GM19324 (cell line): Measurements from ENCODE around the gene SP6.

ENCODE experiments used
- ATAC-seq: cut with Tn5 transposase; IDR thresholded peaks from one replicate; pipeline ENCODE4 v1.9.1; 2021; ENCODE audit warnings: mild to moderate bottlenecking, moderate library complexity; ENCODE audit not compliant: unreplicated experiment, low FRiP score

SP6 gene

DNA sequence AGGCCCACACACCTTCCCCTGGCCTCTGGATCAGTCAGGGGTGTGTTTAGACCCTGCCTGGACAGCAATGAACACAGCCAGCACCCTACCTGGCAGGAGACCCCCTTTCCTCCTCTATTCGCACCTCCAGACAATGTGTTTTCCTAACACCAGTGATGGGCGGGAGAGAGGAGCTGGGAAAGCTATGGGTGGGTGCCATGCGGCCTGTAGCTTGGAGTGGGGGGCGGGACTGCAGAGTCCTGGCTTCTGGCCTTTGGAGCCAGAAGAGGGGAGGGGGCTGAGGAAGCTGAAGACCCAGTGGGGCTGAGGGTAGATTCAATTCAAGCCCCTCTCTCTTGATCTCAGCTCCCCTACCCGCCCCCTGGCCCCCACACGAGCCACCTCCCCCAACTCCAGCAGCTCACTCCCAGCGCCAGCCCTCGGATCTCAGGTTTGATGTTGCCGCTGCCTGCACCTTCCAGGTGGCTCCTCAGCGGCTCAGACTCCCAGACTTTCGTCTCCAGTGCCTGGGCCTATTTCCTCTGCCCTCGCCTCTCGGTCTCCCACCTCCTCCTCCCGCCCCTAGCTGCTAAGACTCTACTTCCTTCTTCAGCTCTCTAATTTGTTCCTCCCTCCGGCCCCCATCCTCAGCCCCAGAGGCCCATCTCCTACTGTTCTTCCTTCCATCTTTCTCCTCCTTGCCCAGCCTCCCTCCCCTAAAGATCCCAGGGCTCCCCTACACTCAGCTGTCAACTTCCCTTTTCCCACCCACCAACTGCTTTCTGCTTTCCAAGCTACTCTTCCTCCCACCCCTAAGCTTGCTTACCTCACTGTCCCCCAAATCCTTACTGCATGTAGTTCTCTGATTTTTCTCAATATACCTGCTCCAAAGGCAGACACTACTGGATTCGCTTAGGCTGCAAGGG is 6.8 kb upstream of the SP6 start:
- no peak for ATAC-seq

DNA sequence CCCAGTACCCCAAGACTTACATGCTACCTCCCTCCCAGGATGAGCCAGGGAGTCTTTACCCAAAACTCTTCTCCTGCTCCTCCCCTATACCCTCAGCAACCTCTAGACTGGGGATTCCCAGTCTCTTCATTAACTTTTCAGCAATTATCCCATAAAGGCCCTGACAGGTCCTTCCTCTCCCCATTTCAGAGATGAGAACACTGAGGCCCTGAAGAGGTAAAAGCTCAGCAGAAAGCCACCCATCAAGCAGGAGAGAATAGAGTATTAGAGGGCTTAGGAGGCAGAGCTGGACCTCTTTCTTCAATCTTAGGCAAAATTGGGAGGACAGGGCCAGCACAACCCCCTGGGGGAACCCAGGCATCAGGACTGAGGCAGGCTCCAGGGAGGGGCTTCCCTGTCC is 5.9 kb upstream of the SP6 start:
- no peak for ATAC-seq

- ATAC-seq: no peak
Observed at GRCh38 chr17:47855737-47856136, 4.8 kb upstream of the SP6 start.

DNA sequence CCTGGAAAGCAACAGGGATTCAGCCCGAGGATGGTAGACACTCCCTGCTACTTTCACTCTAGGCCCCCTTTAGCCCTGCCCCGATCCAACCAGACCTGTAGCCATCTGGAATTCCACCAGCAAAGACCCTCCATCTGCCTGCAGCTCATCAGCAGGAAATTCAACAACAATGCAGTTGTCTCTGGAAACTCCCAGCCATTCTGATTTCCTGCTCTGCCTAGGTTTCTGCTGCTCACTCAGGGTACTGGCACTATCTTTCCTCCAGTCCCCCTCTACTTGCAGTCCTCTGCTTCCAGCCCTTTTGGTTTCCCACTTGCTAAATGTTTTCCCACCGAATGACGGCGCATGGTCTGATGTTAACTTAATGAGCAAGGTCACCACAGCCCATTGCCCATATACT is 2.7 kb upstream of the SP6 start:
- no peak for ATAC-seq

- ATAC-seq: no peak
Observed at GRCh38 chr17:47852113-47852949, 1.4 kb upstream of the SP6 start.

GRCh38 chr17:47851764-47852112 is 775 bp upstream of the SP6 start:
- no peak for ATAC-seq

DNA sequence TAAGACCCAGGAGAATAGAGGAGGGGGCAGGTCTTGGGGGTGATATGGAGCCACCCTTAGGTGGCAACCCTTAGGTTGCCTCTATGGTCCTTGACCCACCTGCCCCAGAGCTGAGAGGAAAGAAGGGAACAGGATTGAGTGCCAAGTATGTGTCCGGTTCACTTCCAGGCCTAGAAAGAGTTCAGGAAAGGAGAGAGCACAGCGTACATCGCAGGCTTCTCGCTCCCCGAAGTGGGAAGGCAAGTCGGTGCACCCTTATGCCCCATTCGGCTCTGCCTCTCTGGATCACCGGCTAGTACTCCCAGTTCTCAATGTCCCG is 631 bp downstream of the SP6 start:
- no peak for ATAC-seq

DNA sequence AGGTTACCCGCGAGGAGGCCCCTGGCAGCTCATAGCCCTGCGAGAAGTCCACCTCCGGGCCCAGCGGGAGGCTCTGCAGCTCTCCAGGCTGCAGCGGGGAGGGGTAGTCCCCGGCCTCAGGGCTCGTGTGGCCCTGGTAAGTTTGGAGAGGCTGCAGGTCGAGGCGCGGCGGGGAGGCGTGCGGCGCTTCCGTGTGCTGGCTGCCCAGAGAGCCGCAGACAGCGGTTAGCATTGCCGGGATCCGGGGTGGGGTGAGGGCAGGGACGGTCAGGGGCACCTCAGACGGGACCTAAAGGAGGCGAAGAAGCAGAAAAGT is 2.8 kb downstream of the SP6 start:
- ATAC-seq: no peak

DNA sequence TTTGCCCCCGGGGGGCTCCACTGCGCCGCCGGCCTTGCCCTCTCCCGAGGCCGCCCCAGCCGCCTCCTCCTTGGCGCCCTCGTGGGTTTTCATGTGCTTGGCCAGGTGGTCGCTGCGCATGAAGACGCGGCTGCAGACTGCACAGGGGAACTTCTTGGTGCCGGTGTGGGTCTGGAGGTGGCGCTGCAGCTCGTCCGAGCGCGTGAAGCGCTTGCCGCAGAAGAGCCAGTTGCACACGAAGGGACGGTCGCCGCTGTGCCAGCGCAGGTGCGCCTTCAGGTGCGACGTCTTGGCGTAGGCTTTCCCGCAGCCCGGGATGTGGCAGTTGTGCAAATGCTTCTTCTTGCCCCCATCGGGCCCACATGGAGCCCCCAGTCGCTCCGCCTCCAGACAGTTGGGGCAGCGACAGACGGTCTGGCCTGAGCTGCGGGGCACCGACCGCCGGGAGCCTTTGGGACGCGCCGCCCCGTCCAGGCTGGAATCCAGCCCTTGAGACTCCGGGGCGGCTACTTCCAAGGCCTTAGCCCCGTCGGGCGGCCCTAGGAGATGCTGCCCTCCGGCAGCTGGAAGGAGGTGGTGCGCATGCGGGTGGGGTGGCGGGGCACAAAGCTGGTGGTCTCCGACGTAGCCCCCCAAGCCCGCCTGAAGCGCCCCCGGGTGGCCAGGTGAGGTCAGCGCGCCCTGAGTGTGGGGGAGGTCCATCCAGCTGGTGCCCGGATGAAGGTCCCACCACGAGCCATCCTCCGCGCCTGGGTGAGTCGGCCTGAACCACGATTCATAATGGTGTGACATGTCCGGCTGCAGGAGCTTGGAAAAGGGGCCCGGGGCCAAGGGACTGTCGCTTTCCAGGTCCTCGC is 3.4 kb downstream of the SP6 start:
- ATAC-seq: no peak

DNA sequence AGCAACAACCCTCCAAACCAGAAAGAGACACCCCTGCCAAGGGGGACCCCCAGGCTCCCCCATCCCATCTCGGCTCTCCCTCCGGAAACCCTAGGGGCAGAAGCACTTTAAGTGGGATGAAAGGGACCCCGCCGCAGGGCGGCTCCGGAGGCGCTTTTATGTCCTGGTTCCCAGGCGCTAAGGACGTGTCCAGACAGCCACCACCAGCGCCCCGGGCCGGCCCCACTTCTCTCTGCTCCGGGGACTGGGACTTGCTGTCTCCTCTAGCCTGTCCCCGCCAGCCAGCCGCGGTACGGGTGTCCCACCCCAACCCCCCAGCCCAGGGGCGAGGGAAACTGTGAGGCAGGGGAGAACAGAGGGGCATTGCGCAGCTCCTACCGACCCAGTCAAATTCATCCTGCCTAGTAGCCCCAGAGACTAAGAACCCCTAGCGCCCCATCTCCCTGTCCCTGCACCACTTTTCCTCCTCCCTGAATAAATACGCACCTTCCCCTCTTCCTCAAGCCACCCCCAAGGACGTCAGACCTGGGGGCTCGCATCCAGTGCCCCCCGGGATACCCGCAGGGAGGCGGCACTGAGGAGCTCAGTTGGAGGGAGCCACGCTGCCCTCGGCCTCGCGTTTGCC is 4.1 kb downstream of the SP6 start:
- ATAC-seq: no peak

GRCh38 chr17:47845716-47846075 is 5.3 kb downstream of the SP6 start:
- no peak for ATAC-seq

GRCh38 chr17:47844814-47845715 is 5.9 kb downstream of the SP6 start:
- no peak for ATAC-seq

DNA sequence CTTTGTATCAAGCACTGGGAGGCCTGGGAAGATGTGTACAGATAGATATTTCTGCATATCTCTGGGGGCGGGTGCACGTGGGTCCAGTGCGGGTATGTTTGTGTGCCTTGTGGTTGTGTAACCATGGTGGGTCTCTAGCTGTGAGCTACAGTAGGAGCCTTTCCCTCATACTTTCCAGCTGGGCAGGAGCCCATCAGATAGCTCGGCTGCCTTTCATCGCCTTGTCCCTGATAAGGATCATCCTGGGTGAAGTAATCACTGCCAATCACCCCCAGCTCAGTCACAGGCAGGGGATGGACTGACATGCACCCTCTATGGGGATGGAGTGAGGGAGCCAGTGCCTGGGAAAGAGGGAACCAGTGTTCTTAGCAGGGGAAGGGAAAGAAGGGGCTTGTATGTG is 6.7 kb downstream of the SP6 start:
- ATAC-seq: no peak

DNA sequence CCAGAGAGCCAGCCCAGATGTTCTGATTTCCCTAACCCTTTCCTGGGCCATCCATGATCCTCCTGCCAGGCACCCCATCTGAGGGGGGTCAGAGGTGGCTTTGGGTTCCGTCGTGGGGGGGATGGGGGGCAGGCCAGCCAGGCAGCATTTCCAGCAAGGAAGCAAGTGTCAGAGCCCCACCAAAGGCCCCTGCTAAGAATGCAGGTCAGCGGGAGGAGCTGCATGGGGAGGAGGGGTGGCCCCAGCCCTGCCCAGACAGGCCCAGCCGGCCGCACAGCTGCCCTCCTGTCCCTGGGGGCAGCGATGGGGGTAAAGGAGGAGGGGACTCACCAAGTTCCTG is 7.6 kb downstream of the SP6 start:
- ATAC-seq: no peak

GRCh38 chr17:47841488-47842291 is 9.3 kb downstream of the SP6 start:
- no peak for ATAC-seq

- peak; percentile 79 for ATAC-seq
Observed at GRCh38 chr17:47840742-47841487, 10.0 kb downstream of the SP6 start, which contains the start of gene SCRN2. Gene SCRN2, minus strand, starts transcription at chr17:47841273. Its CDS starts 430 bp downstream, at chr17:47840843.

- no peak for ATAC-seq
Observed at GRCh38 chr17:47840001-47840741, 10.8 kb downstream of the SP6 start.

- ATAC-seq: no peak
Observed at GRCh38 chr17:47839071-47839470, 11.9 kb downstream of the SP6 start.
